ENCODE results near the gene WWOX.

WWOX gene

GRCh38 chr16:78844682-78845081 is 745.2 kb downstream of the WWOX start:
- no peaks in the 10 kb centered on the region for H3K36me3 ChIP-seq (ENCODE audit: control insufficient read depth, insufficient read depth, low read length)
- 82 to 90% methylated on average over 7 of the region's 7 CpGs for WGBS, 2 experiments (ENCODE audit: insufficient coverage in 2 of 2)
- H3K27ac ChIP-seq (ENCODE audit: low read depth, low read length, severe bottlenecking), result peak overlapping the region; percentile 25
- no peaks in the 10 kb centered on the region for H3K9me3 ChIP-seq (ENCODE audit: control insufficient read depth, low read length)
- no peaks in the 10 kb centered on the region for H3K4me1 ChIP-seq (ENCODE audit: control insufficient read depth, insufficient read depth, low read length, poor library complexity, severe bottlenecking)
- no peak overlapping the region for H3K4me3 ChIP-seq (ENCODE audit: extremely low read depth, insufficient read depth, low read length, poor library complexity, severe bottlenecking)

GRCh38 chr16:78851266-78851665 is 751.8 kb downstream of the WWOX start:
- no peak overlapping the region for H3K4me3 ChIP-seq (ENCODE audit: extremely low read depth, insufficient read depth, low read length, poor library complexity, severe bottlenecking)
- no peaks in the 10 kb centered on the region for H3K4me1 ChIP-seq (ENCODE audit: control insufficient read depth, insufficient read depth, low read length, poor library complexity, severe bottlenecking)
- no peaks in the 10 kb centered on the region for H3K36me3 ChIP-seq (ENCODE audit: control insufficient read depth, insufficient read depth, low read length)
- no peaks in the 10 kb centered on the region for H3K9me3 ChIP-seq (ENCODE audit: control insufficient read depth, low read length)
- no peak overlapping the region for H3K27ac ChIP-seq (ENCODE audit: low read depth, low read length, severe bottlenecking)
- 72 to 91% methylated on average over 3 of the region's 3 CpGs for WGBS, 2 experiments (ENCODE audit: insufficient coverage in 2 of 2)

GRCh38 chr16:78852081-78852635 is 752.7 kb downstream of the WWOX start:
- H3K27ac ChIP-seq (ENCODE audit: low read depth, low read length, severe bottlenecking), result no peak overlapping the region
- H3K4me3 ChIP-seq (ENCODE audit: extremely low read depth, insufficient read depth, low read length, poor library complexity, severe bottlenecking), result no peak overlapping the region
- H3K4me1 ChIP-seq (ENCODE audit: control insufficient read depth, insufficient read depth, low read length, poor library complexity, severe bottlenecking), result no peaks in the 10 kb centered on the region
- no peaks in the 10 kb centered on the region for H3K36me3 ChIP-seq (ENCODE audit: control insufficient read depth, insufficient read depth, low read length)
- H3K9me3 ChIP-seq (ENCODE audit: control insufficient read depth, low read length), result no peaks in the 10 kb centered on the region
- WGBS, 2 experiments (ENCODE audit: insufficient coverage in 2 of 2), result 87 to 97% methylated on average over 3 to 4 of the region's 4 CpGs

- no peaks in the 10 kb centered on the region for H3K4me1 ChIP-seq (ENCODE audit: control insufficient read depth, insufficient read depth, low read length, poor library complexity, severe bottlenecking)
- no CpG with 5 or more reads among the region's 2 CpGs for WGBS, 2 experiments (ENCODE audit: insufficient coverage in 2 of 2)
- H3K36me3 ChIP-seq (ENCODE audit: control insufficient read depth, insufficient read depth, low read length), result no peaks in the 10 kb centered on the region
- no peaks in the 10 kb centered on the region for H3K9me3 ChIP-seq (ENCODE audit: control insufficient read depth, low read length)
- no peak overlapping the region for H3K4me3 ChIP-seq (ENCODE audit: extremely low read depth, insufficient read depth, low read length, poor library complexity, severe bottlenecking)
- H3K27ac ChIP-seq (ENCODE audit: low read depth, low read length, severe bottlenecking), result no peak overlapping the region
These were observed 762.6 kb downstream of the WWOX start for GRCh38 chr16:78862022-78862421.

- no peaks in the 10 kb centered on the region for H3K9me3 ChIP-seq (ENCODE audit: control insufficient read depth, low read length)
- H3K4me3 ChIP-seq (ENCODE audit: extremely low read depth, insufficient read depth, low read length, poor library complexity, severe bottlenecking), result no peak overlapping the region
- no peaks in the 10 kb centered on the region for H3K36me3 ChIP-seq (ENCODE audit: control insufficient read depth, insufficient read depth, low read length)
- no peaks in the 10 kb centered on the region for H3K4me1 ChIP-seq (ENCODE audit: control insufficient read depth, insufficient read depth, low read length, poor library complexity, severe bottlenecking)
- no peak overlapping the region for H3K27ac ChIP-seq (ENCODE audit: low read depth, low read length, severe bottlenecking)
- WGBS, 2 experiments (ENCODE audit: insufficient coverage in 2 of 2), result 87 to 89% methylated on average over 6 of the region's 6 CpGs
These were observed 767.1 kb downstream of the WWOX start for GRCh38 chr16:78866521-78866920.

GRCh38 chr16:78869492-78869891 is 770.0 kb downstream of the WWOX start:
- H3K27ac ChIP-seq (ENCODE audit: low read depth, low read length, severe bottlenecking), result no peak overlapping the region
- 97 to 100% methylated on average over 2 to 6 of the region's 7 CpGs for WGBS, 2 experiments (ENCODE audit: insufficient coverage in 2 of 2)
- H3K9me3 ChIP-seq (ENCODE audit: control insufficient read depth, low read length), result no peaks in the 10 kb centered on the region
- H3K36me3 ChIP-seq (ENCODE audit: control insufficient read depth, insufficient read depth, low read length), result no peaks in the 10 kb centered on the region
- no peak overlapping the region for H3K4me3 ChIP-seq (ENCODE audit: extremely low read depth, insufficient read depth, low read length, poor library complexity, severe bottlenecking)
- no peaks in the 10 kb centered on the region for H3K4me1 ChIP-seq (ENCODE audit: control insufficient read depth, insufficient read depth, low read length, poor library complexity, severe bottlenecking)

- H3K9me3 ChIP-seq (ENCODE audit: control insufficient read depth, low read length), result no peaks in the 10 kb centered on the region
- H3K36me3 ChIP-seq (ENCODE audit: control insufficient read depth, insufficient read depth, low read length), result no peaks in the 10 kb centered on the region
- H3K4me3 ChIP-seq (ENCODE audit: extremely low read depth, insufficient read depth, low read length, poor library complexity, severe bottlenecking), result no peak overlapping the region
- WGBS, 2 experiments (ENCODE audit: insufficient coverage in 2 of 2), result 83 to 89% methylated on average over 3 to 4 of the region's 4 CpGs
- no peak overlapping the region for H3K27ac ChIP-seq (ENCODE audit: low read depth, low read length, severe bottlenecking)
- no peaks in the 10 kb centered on the region for H3K4me1 ChIP-seq (ENCODE audit: control insufficient read depth, insufficient read depth, low read length, poor library complexity, severe bottlenecking)
These were observed 771.8 kb downstream of the WWOX start for GRCh38 chr16:78871241-78871640.

- Histone ChIP-seq H3K4me3 (ENCODE audit: extremely low read depth, insufficient read depth, low read length, poor library complexity, severe bottlenecking) (no peak overlapping the region), H3K9me3 (ENCODE audit: control insufficient read depth, low read length) (no peaks in the 10 kb centered on the region), H3K27ac (ENCODE audit: low read depth, low read length, severe bottlenecking) (no peak overlapping the region), H3K36me3 (ENCODE audit: control insufficient read depth, insufficient read depth, low read length) (no peaks in the 10 kb centered on the region), H3K4me1 (ENCODE audit: control insufficient read depth, insufficient read depth, low read length, poor library complexity, severe bottlenecking) (no peaks in the 10 kb centered on the region)
- no CpG with 5 or more reads among the region's 2 CpGs for WGBS, 2 experiments (ENCODE audit: insufficient coverage in 2 of 2)
These were observed 777.2 kb downstream of the WWOX start for GRCh38 chr16:78876671-78877070.

GRCh38 chr16:78877114-78877655 is 777.7 kb downstream of the WWOX start:
- Histone ChIP-seq H3K4me1 (ENCODE audit: control insufficient read depth, insufficient read depth, low read length, poor library complexity, severe bottlenecking) (no peaks in the 10 kb centered on the region), H3K36me3 (ENCODE audit: control insufficient read depth, insufficient read depth, low read length) (no peaks in the 10 kb centered on the region), H3K9me3 (ENCODE audit: control insufficient read depth, low read length) (no peaks in the 10 kb centered on the region), H3K27ac (ENCODE audit: low read depth, low read length, severe bottlenecking) (no peak overlapping the region), H3K4me3 (ENCODE audit: extremely low read depth, insufficient read depth, low read length, poor library complexity, severe bottlenecking) (no peak overlapping the region)
- WGBS, 2 experiments (ENCODE audit: insufficient coverage in 2 of 2), result 60% methylated on average over 3 to 5 of the region's 6 CpGs

GRCh38 chr16:78878570-78878969 is 779.1 kb downstream of the WWOX start:
- Histone ChIP-seq H3K9me3 (ENCODE audit: control insufficient read depth, low read length) (no peaks in the 10 kb centered on the region), H3K27ac (ENCODE audit: low read depth, low read length, severe bottlenecking) (no peak overlapping the region), H3K4me3 (ENCODE audit: extremely low read depth, insufficient read depth, low read length, poor library complexity, severe bottlenecking) (no peak overlapping the region), H3K4me1 (ENCODE audit: control insufficient read depth, insufficient read depth, low read length, poor library complexity, severe bottlenecking) (no peaks in the 10 kb centered on the region), H3K36me3 (ENCODE audit: control insufficient read depth, insufficient read depth, low read length) (no peaks in the 10 kb centered on the region)

- H3K4me3 ChIP-seq (ENCODE audit: extremely low read depth, insufficient read depth, low read length, poor library complexity, severe bottlenecking), result no peak overlapping the region
- no peaks in the 10 kb centered on the region for H3K36me3 ChIP-seq (ENCODE audit: control insufficient read depth, insufficient read depth, low read length)
- H3K4me1 ChIP-seq (ENCODE audit: control insufficient read depth, insufficient read depth, low read length, poor library complexity, severe bottlenecking), result no peaks in the 10 kb centered on the region
- no peaks in the 10 kb centered on the region for H3K9me3 ChIP-seq (ENCODE audit: control insufficient read depth, low read length)
- H3K27ac ChIP-seq (ENCODE audit: low read depth, low read length, severe bottlenecking), result no peak overlapping the region
- 95 to 97% methylated on average over 4 to 5 of the region's 5 CpGs for WGBS, 2 experiments (ENCODE audit: insufficient coverage in 2 of 2)
These were observed 779.6 kb downstream of the WWOX start for GRCh38 chr16:78879011-78879410.
